Measurements from ENCODE around the gene ZNF670. TPM values are rescaled to one million over a fixed set of nuclear protein-coding genes. Genes with fewer than 3 reads are reported as not detected.

Gene ZNF670
- total RNA-seq, 1 donor from 2014 or later: 38.4 TPM

DNA sequence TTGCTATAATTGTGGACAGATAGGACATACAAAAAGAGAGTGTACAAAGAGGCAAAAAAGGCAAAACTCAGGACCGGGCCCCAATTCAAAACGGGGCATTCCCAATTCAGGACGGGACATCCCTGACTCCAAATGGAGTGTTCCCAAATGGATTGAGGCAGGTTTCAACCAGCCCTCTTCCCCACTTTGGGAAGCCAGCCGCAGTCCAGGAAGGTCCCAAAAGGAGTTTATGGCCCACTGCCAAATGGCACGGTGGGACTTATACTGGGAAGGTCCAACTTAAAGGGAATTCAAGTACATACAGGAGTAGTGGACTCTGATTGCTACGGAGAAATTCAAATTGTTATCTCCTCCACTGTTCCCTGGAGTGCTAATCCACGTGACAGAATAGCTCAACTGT is 29.1 kb upstream of the ZNF670 start:
- H3K9ac ChIP-seq: no peak overlapping the region
- H3K4me1 ChIP-seq: peaks cover 5% of the 10 kb centered on the region
- Mint-ChIP-seq H3K4me1 (peaks cover 14% of the 10 kb centered on the region), H3K9me3 (peaks cover 23% of the 10 kb centered on the region), H3K27me3 (ENCODE audit: insufficient read depth, low read depth) (peaks cover 19% of the 10 kb centered on the region), H3K4me3 (no peak overlapping the region), H3K27ac (no peak overlapping the region), H3K36me3 (peaks cover 17% of the 10 kb centered on the region)
- H3K4me3 ChIP-seq: no peak overlapping the region
- peaks cover 6% of the 10 kb centered on the region for H4K20me1 ChIP-seq (ENCODE audit: low read depth)
- H3K79me2 ChIP-seq (ENCODE audit: low read depth): peaks cover 13% of the 10 kb centered on the region
- no peak for TF ChIP-seq EZH2 (IDR thresholded peaks at IDR 0.05)
- TF ChIP-seq CTCF (IDR thresholded peaks at IDR 0.05): no peak
- no peak for TF ChIP-seq EZH2phosphoT487 (IDR thresholded peaks at IDR 0.05)
- peaks cover 14% of the 10 kb centered on the region for H3F3A ChIP-seq (ENCODE audit: low read depth)
- H3K27ac ChIP-seq: no peak overlapping the region
- no peaks in the 10 kb centered on the region for H3K9me3 ChIP-seq (ENCODE audit: low read depth)
- peaks cover 2% of the 10 kb centered on the region for H3K36me3 ChIP-seq
- H3K4me2 ChIP-seq: no peak overlapping the region
- H2AFZ ChIP-seq (replicated peaks): no peak overlapping the region
- H3K27me3 ChIP-seq: peaks cover 38% of the 10 kb centered on the region
- no peak for DNase-seq (ENCODE audit: low spot score)

DNA sequence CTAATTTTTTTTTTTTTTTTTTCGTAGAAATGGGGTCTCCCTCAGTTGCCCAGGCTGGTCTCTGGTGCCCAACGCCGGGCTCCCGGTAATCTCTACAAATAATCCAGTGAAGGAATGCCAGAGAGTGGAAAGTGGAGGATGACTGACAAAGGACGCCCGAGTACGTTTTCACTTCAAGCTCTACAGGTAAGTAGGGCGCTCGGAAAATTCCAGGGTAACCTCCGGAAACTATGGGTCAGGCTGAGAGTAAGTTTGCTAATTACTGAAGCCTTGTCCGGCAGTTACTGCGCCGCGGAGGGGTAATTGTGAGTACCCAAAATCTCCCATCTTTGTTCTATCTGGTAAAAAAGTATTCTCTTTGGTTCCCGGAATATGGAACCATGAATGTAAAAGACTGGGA is 27.4 kb upstream of the ZNF670 start:
- Histone ChIP-seq H3K36me3 (peaks cover 19% of the 10 kb centered on the region), H3K27ac (no peak overlapping the region), H3K4me3 (no peak overlapping the region), H3K4me1 (no peaks in the 10 kb centered on the region), H3K9me3 (ENCODE audit: low read depth) (peaks cover 5% of the 10 kb centered on the region), H3K9ac (no peak overlapping the region), H3F3A (ENCODE audit: low read depth) (peaks cover 4% of the 10 kb centered on the region), H3K79me2 (ENCODE audit: low read depth) (peaks cover 30% of the 10 kb centered on the region), H2AFZ (replicated peaks) (no peak overlapping the region), H4K20me1 (ENCODE audit: low read depth) (peaks cover 9% of the 10 kb centered on the region), H3K4me2 (no peak overlapping the region), H3K27me3 (peaks cover 23% of the 10 kb centered on the region)
- Mint-ChIP-seq H3K27me3 (ENCODE audit: insufficient read depth, low read depth) (peaks cover 17% of the 10 kb centered on the region), H3K27ac (no peak overlapping the region), H3K36me3 (peaks cover 33% of the 10 kb centered on the region), H3K4me3 (no peak overlapping the region), H3K9me3 (peaks cover 38% of the 10 kb centered on the region), H3K4me1 (peaks cover 11% of the 10 kb centered on the region)
- TF ChIP-seq EZH2phosphoT487 (IDR thresholded peaks at IDR 0.05) (no peak), CTCF (IDR thresholded peaks at IDR 0.05) (no peak), EZH2 (IDR thresholded peaks at IDR 0.05) (no peak)
- DNase-seq (ENCODE audit: low spot score): no peak

GRCh38 chr1:247104965-247105364 is 26.4 kb upstream of the ZNF670 start:
- Histone ChIP-seq H4K20me1 (ENCODE audit: low read depth) (peaks cover 9% of the 10 kb centered on the region), H3K27me3 (peaks cover 13% of the 10 kb centered on the region), H3K4me2 (peak overlapping the region; percentile 14), H2AFZ (replicated peaks) (peak overlapping the region; percentile 0), H3K4me1 (no peaks in the 10 kb centered on the region), H3K36me3 (peaks cover 28% of the 10 kb centered on the region), H3K4me3 (no peak overlapping the region), H3K9me3 (ENCODE audit: low read depth) (peaks cover 9% of the 10 kb centered on the region), H3K27ac (no peak overlapping the region), H3F3A (ENCODE audit: low read depth) (peaks cover 4% of the 10 kb centered on the region), H3K79me2 (ENCODE audit: low read depth) (peaks cover 39% of the 10 kb centered on the region), H3K9ac (no peak overlapping the region)
- Mint-ChIP-seq H3K4me1 (peaks cover 7% of the 10 kb centered on the region), H3K27me3 (ENCODE audit: insufficient read depth, low read depth) (peaks cover 16% of the 10 kb centered on the region), H3K36me3 (peaks cover 39% of the 10 kb centered on the region), H3K4me3 (peak overlapping the region; percentile 75), H3K27ac (peak overlapping the region; percentile 30), H3K9me3 (peaks cover 44% of the 10 kb centered on the region)
- no peak for TF ChIP-seq EZH2 (IDR thresholded peaks at IDR 0.05)
- TF ChIP-seq CTCF (IDR thresholded peaks at IDR 0.05): no peak
- peak; percentile 30 for TF ChIP-seq EZH2phosphoT487 (IDR thresholded peaks at IDR 0.05)
- no peak for DNase-seq (ENCODE audit: low spot score)
